Measurements from ENCODE around the gene SMG6. TPM values are rescaled to one million over a fixed set of nuclear protein-coding genes. Genes with fewer than 3 reads are reported as not detected.

Gene SMG6
- total and polyA plus RNA-seq, 2 of the 8 experiments (the other 6 are each of a cell fraction or from before 2014, with no cell fraction given) = 18.5 to 25.2 TPM

GRCh38 chr17:2085648-2085949 lies 218.0 kb downstream of the SMG6 start:
- no peak overlapping the region for H2BK120ac ChIP-seq (replicated peaks; ENCODE audit: low read depth, low read length)
- H2BK15ac ChIP-seq (ENCODE audit: low read length) = no peak overlapping the region
- 86% methylated on average over 5 of the region's 5 CpGs; no CpG with 5 or more reads in 1 of the 2 experiments for WGBS, 2 experiments (ENCODE audit: extremely low coverage in 1 of 2, insufficient coverage in 1 of 2, insufficient read length in 1 of 2, insufficient replicate concordance in 2 of 2, low coverage in 1 of 2, low lambda C conversion rate in 2 of 2, missing lambda C conversion rate in 1 of 2)
- CTCF ChIA-PET (ENCODE audit: partially characterized antibody) = interaction anchor here (0.7 to 3.9 kb wide), 9 partner anchors 10 to 81 kb away, joined by 3 to 21 read pairs (median 5); no protein-coding TSS in a partner anchor
- no peak overlapping the region for H3K4me2 ChIP-seq (ENCODE audit: insufficient read depth in 1 of 2, low read depth in 2 of 2, low read length in 2 of 2)
- no peaks in the 10 kb centered on the region for H3K23me2 ChIP-seq (ENCODE audit: low read depth, low read length)
- H3K14ac ChIP-seq (ENCODE audit: insufficient read length) = no peak overlapping the region
- no peak overlapping the region for H3K4ac ChIP-seq (replicated peaks; ENCODE audit: insufficient read length, low read depth, low read length)
- H4K5ac ChIP-seq (ENCODE audit: insufficient read length, low read depth, low read length) = no peak overlapping the region
- DNase-seq (ENCODE audit: low read depth in 1 of 2, low spot score in 2 of 2) (no peak), FAIRE-seq (no peak)
- no peak overlapping the region for H2BK5ac ChIP-seq (ENCODE audit: low read depth, low read length)
- H3K79me1 ChIP-seq (ENCODE audit: low read depth, low read length) = no peaks in the 10 kb centered on the region
- no peak overlapping the region for H3K18ac ChIP-seq (ENCODE audit: extremely low read depth, low read length)
- peaks cover 0 to 5% (median 1%) of the 10 kb centered on the region in 4 experiments; a peak in 3 of 8 replicates for H3K36me3 ChIP-seq (ENCODE audit: control insufficient read depth in 2 of 4, insufficient read depth in 4 of 4, low read length in 3 of 4)
- H2AFZ ChIP-seq (ENCODE audit: low read length) = no peak overlapping the region
- H3K27me3 ChIP-seq (replicated peaks in 1 of 4; ENCODE audit: control insufficient read depth in 3 of 4, extremely low read depth in 1 of 4, insufficient read depth in 3 of 4, low read length in 3 of 4) = no peaks in the 10 kb centered on the region
- H4K20me1 ChIP-seq (replicated peaks in 1 of 2; ENCODE audit: control insufficient read depth in 1 of 2, insufficient read depth in 2 of 2, low read length in 2 of 2) = peaks cover 0 to 3% of the 10 kb centered on the region in 2 experiments
- no peak overlapping the region for H3K23ac ChIP-seq (ENCODE audit: insufficient read length)
- no peak overlapping the region for H3K27ac ChIP-seq (ENCODE audit: low read depth, low read length)
- no peak overlapping the region; the same call in 1 of the 2 replicates for H4K8ac ChIP-seq (ENCODE audit: extremely low read depth, insufficient read depth, low read length)
- H3K4me3 ChIP-seq (ENCODE audit: extremely low read depth in 1 of 4, insufficient read depth in 2 of 4, low read depth in 3 of 4, low read length in 4 of 4) = no peak overlapping the region
- H3K79me2 ChIP-seq (ENCODE audit: control insufficient read depth in 1 of 2, insufficient read depth in 2 of 2, low read length in 2 of 2) = no peaks in the 10 kb centered on the region
- H2AK5ac ChIP-seq (ENCODE audit: low read depth, low read length) = no peak overlapping the region
- POLR2A ChIA-PET (ENCODE audit: partially characterized antibody) = interaction anchor here (1.6 kb wide), 1 partner anchor 9 kb away, joined by 4 read pairs; no protein-coding TSS in a partner anchor
- no peak overlapping the region for H2BK20ac ChIP-seq (ENCODE audit: low read length)
- H3K9me3 ChIP-seq (ENCODE audit: insufficient read depth in 2 of 2, low read depth in 1 of 2, low read length in 1 of 2) = no peaks in the 10 kb centered on the region
- H2BK12ac ChIP-seq (ENCODE audit: low read depth, low read length) = no peak overlapping the region
- H3K56ac ChIP-seq (replicated peaks; ENCODE audit: insufficient read length, low read depth, low read length) = no peak overlapping the region
- H3K4me1 ChIP-seq (replicated peaks in 1 of 4; ENCODE audit: control insufficient read depth in 3 of 4, insufficient read depth in 4 of 4, low read length in 3 of 4) = peaks cover 0 to 9% (median 3%) of the 10 kb centered on the region in 4 experiments; a peak in 4 of 7 replicates
- no peak overlapping the region for H3K9ac ChIP-seq (replicated peaks in 1 of 4; ENCODE audit: extremely low read depth in 1 of 4, low read depth in 3 of 4, low read length in 3 of 4)
- no peak overlapping the region for H4K91ac ChIP-seq (replicated peaks; ENCODE audit: insufficient read length, low read length)
- TF ChIP-seq CBX8 (IDR thresholded peaks at IDR 0.05; ENCODE audit: borderline replicate concordance, low read depth, low read length) = no peak
- no peak for TF ChIP-seq BACH1 (IDR thresholded peaks at IDR 0.05; ENCODE audit: low read length)
- no peak for TF ChIP-seq EGR1 (IDR thresholded peaks at IDR 0.05; ENCODE audit: borderline replicate concordance, low read depth, low read length)
- TF ChIP-seq ATF3 (IDR thresholded peaks at IDR 0.05; ENCODE audit: insufficient read depth, low read depth, low read length) = no peak
- no peak for TF ChIP-seq SP4 (IDR thresholded peaks at IDR 0.05; ENCODE audit: low read length)
- TF ChIP-seq ATF2 (IDR thresholded peaks at IDR 0.05; ENCODE audit: low read length) = no peak
- TF ChIP-seq NRF1 (IDR thresholded peaks at IDR 0.05; ENCODE audit: low read depth, low read length) = no peak
- TF ChIP-seq RFX5 (IDR thresholded peaks at IDR 0.05; ENCODE audit: borderline replicate concordance, low read depth, low read length) = no peak
- TF ChIP-seq POLR2A (IDR thresholded peaks at IDR 0.05; ENCODE audit: control extremely low read depth in 1 of 2, low read depth in 2 of 2, low read length in 2 of 2) = no peak
- no peak for TF ChIP-seq YY1 (IDR thresholded peaks at IDR 0.05; ENCODE audit: low read depth, low read length)
- no peak for TF ChIP-seq SIX5 (IDR thresholded peaks at IDR 0.05; ENCODE audit: low read depth, low read length)
- TF ChIP-seq GTF2F1 (IDR thresholded peaks at IDR 0.05; ENCODE audit: borderline replicate concordance, low read depth, low read length) = no peak
- TF ChIP-seq CTBP2 (IDR thresholded peaks at IDR 0.05; ENCODE audit: borderline replicate concordance, insufficient read depth, insufficient read length, low read length) = no peak
